Mesodermal cell (in vitro differentiated cells): Measurements from ENCODE around the gene A2M.

Experiments
- H3K27ac ChIP-seq: 2 replicates; pipeline ENCODE4 v1.7.0; 2013; ENCODE audit warnings: mild to moderate bottlenecking, low read depth, low read length, moderate library complexity; ENCODE audit not compliant: severe bottlenecking
- H3K36me3 ChIP-seq: 2 replicates; pipeline ENCODE4 v1.7.1; 2013; ENCODE audit warnings: mild to moderate bottlenecking, low read length, moderate library complexity; ENCODE audit not compliant: control insufficient read depth, insufficient read depth
- H3K4me1 ChIP-seq: one replicate; pipeline ENCODE4 v1.7.1; 2013; ENCODE audit warnings: mild to moderate bottlenecking, low read length; ENCODE audit not compliant: insufficient read depth, control insufficient read depth, poor library complexity, severe bottlenecking
- H3K4me3 ChIP-seq: 2 replicates; pipeline ENCODE4 v1.7.0; 2013; ENCODE audit warnings: low read length, control low read depth, mild to moderate bottlenecking; ENCODE audit not compliant: insufficient read depth, poor library complexity, severe bottlenecking; ENCODE audit errors: extremely low read depth
- H3K9me3 ChIP-seq: 2 replicates; pipeline ENCODE4 v1.7.1; 2013; ENCODE audit warnings: mild to moderate bottlenecking, low read length, moderate library complexity; ENCODE audit not compliant: control insufficient read depth
- WGBS, 2 experiments: methylation state at CpG; one replicate each; pipeline ENCODE4 v1.1.5; 2013; ENCODE audit warnings: missing lambda C conversion rate in 2 of 2; ENCODE audit not compliant: insufficient coverage in 2 of 2; 5-methylcytosine and 5-hydroxymethylcytosine counted together

The A2M gene

GRCh38 chr12:9050521-9051157 is 65.1 kb downstream of the A2M start:
- Histone ChIP-seq H3K4me1 (no peaks in the 10 kb centered on the region), H3K4me3 (no peak overlapping the region), H3K9me3 (no peaks in the 10 kb centered on the region), H3K36me3 (no peaks in the 10 kb centered on the region), H3K27ac (no peak overlapping the region)
- WGBS, 2 experiments, result 88 to 96% methylated on average over 10 to 13 of the region's 15 CpGs

- H3K4me1 ChIP-seq, result no peaks in the 10 kb centered on the region
- no peaks in the 10 kb centered on the region for H3K36me3 ChIP-seq
- H3K4me3 ChIP-seq, result no peak overlapping the region
- H3K27ac ChIP-seq, result no peak overlapping the region
- WGBS, 2 experiments, result no CpG with 5 or more reads among the region's 6 CpGs
- H3K9me3 ChIP-seq, result no peaks in the 10 kb centered on the region
Measured at GRCh38 chr12:9049520-9050133, 66.1 kb downstream of the A2M start.

- 75 to 100% methylated on average over 1 to 2 of the region's 2 CpGs for WGBS, 2 experiments
- H3K4me3 ChIP-seq, result no peak overlapping the region
Measured at GRCh38 chr12:9048930-9049329, 66.8 kb downstream of the A2M start.

GRCh38 chr12:9047105-9047504 is 68.6 kb downstream of the A2M start:
- no peaks in the 10 kb centered on the region for H3K36me3 ChIP-seq
- H3K27ac ChIP-seq, result no peak overlapping the region
- H3K4me3 ChIP-seq, result no peak overlapping the region
- WGBS, 2 experiments, result 60 to 100% methylated on average over 1 of the region's 1 CpG
- no peaks in the 10 kb centered on the region for H3K4me1 ChIP-seq
- H3K9me3 ChIP-seq, result no peaks in the 10 kb centered on the region

More at GRCh38 chr12:9048930-9049329, 66.8 kb downstream of the A2M start:
- H3K36me3 ChIP-seq, result no peaks in the 10 kb centered on the region
- H3K4me1 ChIP-seq, result no peaks in the 10 kb centered on the region
- H3K9me3 ChIP-seq, result no peaks in the 10 kb centered on the region
- no peak overlapping the region for H3K27ac ChIP-seq

- H3K36me3 ChIP-seq, result no peaks in the 10 kb centered on the region
- H3K27ac ChIP-seq, result no peak overlapping the region
- H3K4me3 ChIP-seq, result no peak overlapping the region
- H3K9me3 ChIP-seq, result no peaks in the 10 kb centered on the region
- WGBS, 2 experiments, result 84 to 100% methylated on average over 1 to 2 of the region's 2 CpGs
- H3K4me1 ChIP-seq, result no peaks in the 10 kb centered on the region
Measured at GRCh38 chr12:9043766-9044165, 72.0 kb downstream of the A2M start.

GRCh38 chr12:9041321-9041720 is 74.4 kb downstream of the A2M start:
- WGBS, 2 experiments, result 67 to 100% methylated on average over 1 of the region's 1 CpG
- Histone ChIP-seq H3K9me3 (no peaks in the 10 kb centered on the region), H3K36me3 (no peaks in the 10 kb centered on the region), H3K27ac (no peak overlapping the region), H3K4me1 (no peaks in the 10 kb centered on the region), H3K4me3 (no peak overlapping the region)

GRCh38 chr12:9040484-9041186 is 75.1 kb downstream of the A2M start:
- no peaks in the 10 kb centered on the region for H3K9me3 ChIP-seq
- WGBS, 2 experiments, result 85 to 90% methylated on average over 4 of the region's 5 CpGs
- no peak overlapping the region for H3K27ac ChIP-seq
- H3K4me1 ChIP-seq, result no peaks in the 10 kb centered on the region
- no peak overlapping the region for H3K4me3 ChIP-seq
- no peaks in the 10 kb centered on the region for H3K36me3 ChIP-seq

GRCh38 chr12:9039397-9039977 is 76.2 kb downstream of the A2M start:
- WGBS, 2 experiments, result 33% methylated on average over 2 of the region's 3 CpGs; no CpG with 5 or more reads in 1 of the 2 experiments
- Histone ChIP-seq H3K9me3 (no peaks in the 10 kb centered on the region), H3K4me1 (no peaks in the 10 kb centered on the region), H3K4me3 (no peak overlapping the region), H3K36me3 (no peaks in the 10 kb centered on the region), H3K27ac (no peak overlapping the region)

GRCh38 chr12:9037431-9037830 is 78.3 kb downstream of the A2M start:
- H3K4me1 ChIP-seq, result no peaks in the 10 kb centered on the region
- no CpG with 5 or more reads among the region's 3 CpGs for WGBS, 2 experiments
- H3K36me3 ChIP-seq, result no peaks in the 10 kb centered on the region
- H3K9me3 ChIP-seq, result no peaks in the 10 kb centered on the region
- H3K27ac ChIP-seq, result no peak overlapping the region
- no peak overlapping the region for H3K4me3 ChIP-seq

GRCh38 chr12:9036227-9036626 is 79.5 kb downstream of the A2M start:
- Histone ChIP-seq H3K4me3 (no peak overlapping the region), H3K36me3 (no peaks in the 10 kb centered on the region), H3K27ac (no peak overlapping the region), H3K4me1 (no peaks in the 10 kb centered on the region), H3K9me3 (no peaks in the 10 kb centered on the region)
- WGBS, 2 experiments, result 84 to 88% methylated on average over 4 of the region's 6 CpGs
